Chondrocyte (in vitro differentiated cells): Measurements from ENCODE around the gene TRAF3. TPM values are rescaled to one million over a fixed set of nuclear protein-coding genes. Genes with fewer than 3 reads are reported as not detected.
A peak's percentile ranks its signal among the peaks of the same experiment; 100 is the strongest.

ENCODE experiments used
- DNase-seq: peaks from one replicate; pipeline ENCODE4 v3.0.0; 2021; ENCODE audit warnings: mixed read lengths, low spot score
- H3K27ac Mint-ChIP-seq: one replicate; pipeline ENCODE4 v1.8.0; 2021; ENCODE audit warnings: mild to moderate bottlenecking, moderate library complexity, mixed read lengths; ENCODE audit not compliant: unreplicated experiment
- H3K27me3 Mint-ChIP-seq: 2 replicates; pipeline ENCODE4 v1.8.0; 2021; ENCODE audit warnings: low read depth, mixed read lengths
- H3K36me3 Mint-ChIP-seq: 2 replicates; pipeline ENCODE4 v1.8.0; 2021; ENCODE audit warnings: low read depth, mixed read lengths
- H3K4me1 Mint-ChIP-seq: 2 replicates; pipeline ENCODE4 v1.8.0; 2021; ENCODE audit warnings: low read depth, mild to moderate bottlenecking, mixed read lengths
- H3K4me3 Mint-ChIP-seq: one replicate; pipeline ENCODE4 v1.8.0; 2021; ENCODE audit warnings: mild to moderate bottlenecking, moderate library complexity, mixed read lengths; ENCODE audit not compliant: unreplicated experiment
- H3K9me3 Mint-ChIP-seq: 2 replicates; pipeline ENCODE4 v1.8.0; 2021; ENCODE audit warnings: low read depth, mixed read lengths
- total RNA-seq: library from RNA; stranded (reverse); gene quantifications from 3 replicates; pipeline ENCODE4 v1.2.1, GENCODE V29; 2021
- TF ChIP-seq, protein P1 (sequence below): fragments of 200-600 bp; sonication (generic); IDR thresholded peaks from 2 replicates; pipeline ENCODE4 v1.5.0; 2021; ENCODE audit warnings: antibody characterized with exemption, mild to moderate bottlenecking, moderate library complexity

TRAF3 gene
- total RNA-seq, 1 donor from 2014 or later, result 20.1 TPM

DNA sequence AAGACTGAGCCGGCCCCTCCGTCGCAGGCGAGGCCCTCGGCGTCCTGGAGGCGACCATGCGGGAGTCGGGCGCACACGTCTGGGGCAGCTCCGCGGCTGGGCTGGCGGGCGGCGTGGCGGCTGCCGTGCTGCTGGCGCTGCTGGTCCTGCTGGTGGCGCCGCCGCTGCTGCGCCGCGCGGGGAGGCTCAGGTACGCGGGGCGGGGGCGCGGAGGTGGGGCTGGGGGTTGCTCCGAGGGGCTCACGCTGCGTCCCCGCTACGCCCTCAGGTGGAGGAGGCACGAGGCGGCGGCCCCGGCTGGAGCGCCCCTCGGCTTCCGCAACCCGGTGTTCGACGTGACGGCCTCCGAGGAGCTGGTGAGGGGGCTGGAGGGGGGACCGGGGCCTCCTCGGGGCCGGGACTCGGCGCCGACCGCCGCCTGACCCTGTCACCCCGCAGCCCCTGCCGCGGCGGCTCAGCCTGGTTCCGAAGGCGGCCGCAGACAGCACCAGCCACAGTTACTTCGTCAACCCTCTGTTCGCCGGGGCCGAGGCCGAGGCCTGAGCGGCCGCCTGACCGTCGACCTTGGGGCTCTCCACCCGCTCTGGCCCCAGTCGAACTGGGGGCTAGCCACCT lies 153.0 kb downstream of the TRAF3 start:
- TF ChIP-seq, protein P1, sequence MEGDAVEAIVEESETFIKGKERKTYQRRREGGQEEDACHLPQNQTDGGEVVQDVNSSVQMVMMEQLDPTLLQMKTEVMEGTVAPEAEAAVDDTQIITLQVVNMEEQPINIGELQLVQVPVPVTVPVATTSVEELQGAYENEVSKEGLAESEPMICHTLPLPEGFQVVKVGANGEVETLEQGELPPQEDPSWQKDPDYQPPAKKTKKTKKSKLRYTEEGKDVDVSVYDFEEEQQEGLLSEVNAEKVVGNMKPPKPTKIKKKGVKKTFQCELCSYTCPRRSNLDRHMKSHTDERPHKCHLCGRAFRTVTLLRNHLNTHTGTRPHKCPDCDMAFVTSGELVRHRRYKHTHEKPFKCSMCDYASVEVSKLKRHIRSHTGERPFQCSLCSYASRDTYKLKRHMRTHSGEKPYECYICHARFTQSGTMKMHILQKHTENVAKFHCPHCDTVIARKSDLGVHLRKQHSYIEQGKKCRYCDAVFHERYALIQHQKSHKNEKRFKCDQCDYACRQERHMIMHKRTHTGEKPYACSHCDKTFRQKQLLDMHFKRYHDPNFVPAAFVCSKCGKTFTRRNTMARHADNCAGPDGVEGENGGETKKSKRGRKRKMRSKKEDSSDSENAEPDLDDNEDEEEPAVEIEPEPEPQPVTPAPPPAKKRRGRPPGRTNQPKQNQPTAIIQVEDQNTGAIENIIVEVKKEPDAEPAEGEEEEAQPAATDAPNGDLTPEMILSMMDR, result peak; percentile 43
- Mint-ChIP-seq H3K4me1 (peaks cover 6% of the 10 kb centered on the region), H3K9me3 (no peaks in the 10 kb centered on the region), H3K27ac (no peak overlapping the region), H3K27me3 (no peaks in the 10 kb centered on the region), H3K4me3 (no peak overlapping the region), H3K36me3 (peaks cover 20% of the 10 kb centered on the region)
- DNase-seq, result no peak

DNA sequence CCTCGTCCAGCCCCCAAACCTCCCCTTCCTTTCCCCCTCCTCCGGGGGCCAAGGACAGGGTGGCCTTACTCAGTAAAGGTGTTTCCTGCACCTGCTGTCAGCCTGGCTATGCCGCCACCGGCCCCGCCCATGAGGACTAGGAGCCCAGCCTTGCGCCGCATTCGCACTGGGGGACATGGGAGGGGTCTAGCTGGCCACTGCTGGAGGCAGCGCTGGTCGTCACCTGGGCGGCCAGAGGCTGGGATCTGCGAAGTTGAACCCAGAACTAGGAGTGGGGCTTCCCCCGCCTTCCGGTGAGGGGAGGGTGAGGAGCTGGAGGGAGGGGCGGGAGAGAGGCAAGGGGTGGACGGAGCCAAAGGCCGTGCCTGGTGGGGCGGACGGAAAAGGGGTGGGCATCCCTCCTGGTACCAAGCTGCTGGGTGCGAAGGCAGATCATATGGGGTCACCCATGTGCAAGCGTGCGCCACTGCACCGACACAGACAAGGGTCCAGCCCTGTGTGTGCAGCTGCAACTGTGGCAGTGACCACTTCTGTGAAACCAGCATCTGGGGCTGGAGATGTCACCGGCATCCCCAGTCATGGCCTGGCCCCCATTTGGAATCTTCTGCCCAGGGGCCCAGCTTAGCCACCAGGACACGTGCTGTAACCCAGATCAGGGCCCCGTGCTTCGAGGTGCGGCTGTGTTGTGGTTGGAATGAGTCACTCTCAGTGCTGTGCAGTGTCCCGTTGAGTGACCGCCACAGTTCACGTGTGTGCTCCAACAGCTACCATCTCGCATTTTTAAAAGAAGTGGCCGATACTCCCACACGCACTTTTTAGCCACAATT lies 153.7 kb downstream of the TRAF3 start:
- Mint-ChIP-seq H3K27me3 (no peaks in the 10 kb centered on the region), H3K36me3 (peaks cover 20% of the 10 kb centered on the region), H3K9me3 (no peaks in the 10 kb centered on the region), H3K27ac (no peak overlapping the region), H3K4me3 (no peak overlapping the region), H3K4me1 (peaks cover 6% of the 10 kb centered on the region)
- TF ChIP-seq, protein P1, result no peak
- peak; percentile 91 for DNase-seq

DNA sequence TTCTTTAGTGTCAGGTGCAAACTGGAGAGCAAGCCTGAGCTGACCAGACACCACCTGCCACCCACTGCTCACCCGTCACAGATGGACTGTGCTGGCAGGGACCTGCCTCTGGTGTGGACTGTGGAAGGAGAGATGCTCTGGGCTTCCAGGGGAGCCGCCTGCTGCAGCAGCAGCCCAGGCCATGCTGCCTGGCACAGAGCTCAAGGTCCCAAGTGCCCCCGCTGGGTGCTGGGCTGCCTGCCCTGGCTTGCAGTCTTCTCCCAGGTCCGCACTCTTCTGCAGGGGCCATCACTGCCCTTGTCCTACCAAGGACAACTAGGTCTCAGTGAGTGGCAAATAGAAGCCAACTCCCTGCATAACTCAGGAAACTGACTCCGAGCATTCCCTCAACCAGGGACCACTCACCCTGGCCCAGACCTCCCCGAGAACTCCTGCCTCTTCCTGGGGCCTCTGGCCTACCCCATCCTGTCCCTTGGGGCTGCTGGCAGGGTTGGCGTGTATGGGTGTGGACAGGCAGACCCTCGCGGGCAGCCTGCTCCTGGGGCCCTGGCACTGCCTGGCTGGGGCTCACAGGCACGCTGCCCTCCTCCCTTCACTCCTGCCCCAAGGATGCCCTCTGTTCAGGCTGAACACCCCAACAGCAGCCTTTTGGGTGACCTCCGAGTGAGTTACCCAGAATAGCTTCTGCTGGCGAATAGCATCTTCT lies 154.5 kb downstream of the TRAF3 start:
- TF ChIP-seq, protein P1, result no peak
- Mint-ChIP-seq H3K27me3 (no peaks in the 10 kb centered on the region), H3K27ac (no peak overlapping the region), H3K4me3 (no peak overlapping the region), H3K4me1 (peaks cover 6% of the 10 kb centered on the region), H3K36me3 (peaks cover 20% of the 10 kb centered on the region), H3K9me3 (no peaks in the 10 kb centered on the region)
- DNase-seq, result no peak

DNA sequence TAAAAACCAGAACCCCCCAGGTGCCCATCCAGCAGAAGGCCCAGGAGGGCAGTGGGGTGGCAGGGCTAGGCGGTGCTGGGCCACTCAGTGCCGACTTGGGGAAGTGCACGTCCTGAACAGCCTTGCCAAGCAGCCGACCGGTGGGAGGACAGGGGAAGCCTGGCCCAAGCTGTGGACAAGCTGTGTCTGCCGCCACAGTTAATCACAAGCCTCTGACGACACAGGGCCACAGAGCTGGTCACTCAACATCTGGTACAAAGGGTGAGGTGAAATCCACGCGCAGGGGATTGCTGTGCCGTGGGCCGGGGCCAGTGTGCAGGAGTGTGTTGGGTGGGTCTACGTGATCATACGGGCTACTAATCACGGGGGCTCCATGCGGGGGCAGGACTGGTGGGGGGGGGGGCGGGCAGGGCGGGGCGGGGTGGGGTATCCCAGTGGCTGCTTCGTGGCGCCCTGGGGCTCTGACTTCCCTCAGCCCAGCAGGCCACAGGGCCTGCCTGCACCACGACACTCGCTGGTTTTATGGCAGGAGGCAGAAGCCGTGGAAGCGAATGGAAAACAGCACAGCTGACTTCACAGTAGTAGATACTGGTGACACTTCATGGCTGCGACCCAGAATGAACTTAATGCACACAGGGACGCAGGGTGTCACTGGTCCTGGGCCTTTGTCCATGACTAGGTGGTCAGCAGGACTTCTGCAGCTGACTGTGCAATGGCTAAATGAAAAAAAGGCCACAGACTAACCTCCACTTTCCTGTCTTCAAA lies 155.4 kb downstream of the TRAF3 start:
- TF ChIP-seq, protein P1, result no peak
- H3K36me3 Mint-ChIP-seq, result peaks cover 26% of the 10 kb centered on the region
- peaks cover 6% of the 10 kb centered on the region for H3K4me1 Mint-ChIP-seq
- H3K9me3 Mint-ChIP-seq, result no peaks in the 10 kb centered on the region
- no peak for DNase-seq
- H3K27ac Mint-ChIP-seq, result no peak overlapping the region
- H3K4me3 Mint-ChIP-seq, result no peak overlapping the region
- H3K27me3 Mint-ChIP-seq, result no peaks in the 10 kb centered on the region
